ENCODE measurements around the gene AVL9. TPM values are rescaled to one million over a fixed set of nuclear protein-coding genes. Genes with fewer than 3 reads are reported as not detected.

The AVL9 gene
- total and polyA plus RNA-seq, 2 of the 4 experiments (the other 2 are of a cell fraction) = 13.1 to 21.7 TPM

GRCh38 chr7:32513210-32513609 lies 17.9 kb downstream of the AVL9 start:
- intact Hi-C loops (cut with micrococcal nuclease) (no loop called here), in situ Hi-C loops (cut with MboI; ENCODE audit: low sequenced_read_pairs) (no loop called here), dilution Hi-C loops (cut with HindIII; ENCODE audit: low sequenced_read_pairs, unreplicated experiment) (no loop called here)
- no peak overlapping the region for H4K8ac ChIP-seq (ENCODE audit: low read depth in 2 of 2, low read length in 2 of 2)
- no peak overlapping the region for H2BK5ac ChIP-seq (ENCODE audit: low read depth, low read length, poor library complexity, severe bottlenecking)
- ChIA-PET CTCF (no interaction called here), POLR2A (ENCODE audit: unreplicated experiment) (no interaction called here)
- H3K56ac ChIP-seq (ENCODE audit: extremely low read depth, insufficient read depth, low read length) = no peak overlapping the region
- H2AFZ ChIP-seq (replicated peaks; ENCODE audit: low read length, poor library complexity) = no peak overlapping the region
- H3K23ac ChIP-seq (ENCODE audit: low read depth, low read length) = no peak overlapping the region
- no peak overlapping the region for H3K4me3 ChIP-seq (ENCODE audit: insufficient read depth, low read depth, low read length)
- ATAC-seq (ENCODE audit: low read depth) (no peak), DNase-seq (no peak)
- no peak overlapping the region for H2AK9ac ChIP-seq (replicated peaks; ENCODE audit: low read depth, low read length, poor library complexity)
- no peaks in the 10 kb centered on the region for H3K9me1 ChIP-seq (ENCODE audit: insufficient read depth, low read length)
- no peak overlapping the region for H2AK5ac ChIP-seq (ENCODE audit: low read depth, low read length)
- no peak overlapping the region for H2BK15ac ChIP-seq (ENCODE audit: low read depth, low read length)
- H3K18ac ChIP-seq (ENCODE audit: low read depth, low read length) = no peak overlapping the region
- H3K14ac ChIP-seq (replicated peaks; ENCODE audit: low read depth, low read length) = no peak overlapping the region
- H3K9me3 ChIP-seq (ENCODE audit: control insufficient read depth, insufficient read depth, low read length) = peaks cover 7% of the 10 kb centered on the region
- no peak overlapping the region for H3K4me2 ChIP-seq (ENCODE audit: low read depth, low read length)
- H2BK20ac ChIP-seq (ENCODE audit: low read depth, low read length) = no peak overlapping the region
- WGBS, 2 experiments (ENCODE audit: extremely low coverage in 2 of 2, insufficient read length in 1 of 2) = no CpG with 5 or more reads among the region's 1 CpG
- H3K4me1 ChIP-seq (ENCODE audit: control insufficient read depth, insufficient read depth, low read length) = no peaks in the 10 kb centered on the region
- BruUV-seq (replicated peaks) = no TSS peak
- no peak overlapping the region for H2BK120ac ChIP-seq (ENCODE audit: low read depth, low read length)
- H4K5ac ChIP-seq (ENCODE audit: low read depth, low read length) = no peak overlapping the region
- no peak overlapping the region for H3K27ac ChIP-seq (ENCODE audit: insufficient read depth, low read length)
- no peak overlapping the region for H3K9ac ChIP-seq (ENCODE audit: low read depth, low read length)
- no peak overlapping the region for H3K4ac ChIP-seq (ENCODE audit: low read depth, low read length)
- peaks cover 22% of the 10 kb centered on the region; the same call in 1 of the 2 replicates for H4K20me1 ChIP-seq (ENCODE audit: insufficient read depth, low read length)
- no peak for TF ChIP-seq MAZ (IDR thresholded peaks at IDR 0.05; ENCODE audit: borderline replicate concordance, low read depth, low read length)
- no peak for TF ChIP-seq NFE2L2 (IDR thresholded peaks at IDR 0.05; ENCODE audit: low read depth, low read length)
- TF ChIP-seq POLR2A (IDR thresholded peaks at IDR 0.05; ENCODE audit: low read depth, low read length) = no peak
- TF ChIP-seq FOS (IDR thresholded peaks at IDR 0.05; ENCODE audit: low read depth, low read length) = no peak
- H3K36me3 ChIP-seq (ENCODE audit: control insufficient read depth, insufficient read depth, low read length) = peaks cover 4% of the 10 kb centered on the region; the same call in 1 of the 2 replicates
- peaks cover 29 to 58% of the 10 kb centered on the region in 2 experiments for H3K79me1 ChIP-seq (ENCODE audit: low read depth in 1 of 2, low read length in 2 of 2)
- H3K27me3 ChIP-seq (ENCODE audit: control insufficient read depth, insufficient read depth, low read length) = no peaks in the 10 kb centered on the region
- no peak overlapping the region for H4K91ac ChIP-seq (ENCODE audit: insufficient read depth, low read depth, low read length)

Data from IMR-90 (cell line).